WTC11 (cell line): ENCODE measurements around the gene ZBP1. TPM values are rescaled to one million over a fixed set of nuclear protein-coding genes. Genes with fewer than 3 reads are reported as not detected.

ENCODE experiments used
- ATAC-seq: fragments of 200-7000 bp; cut with Tn5 transposase; 2 replicates; pipeline ENCODE4 v1.10.0; 2021; ENCODE audit warnings: mild to moderate bottlenecking, moderate library complexity
- CTCF ChIA-PET: fragments of 300-600 bp; sonication (Branson Sonifier 250); formaldehyde crosslinking; loops from one replicate; lab custom pipeline; 2021; ENCODE audit warnings: antibody characterized with exemption; lab: Charles Lee
- POLR2A ChIA-PET: fragments of 350-600 bp; sonication (Branson Sonifier 250); formaldehyde crosslinking; loops from one replicate; lab custom pipeline; 2021; ENCODE audit warnings: antibody characterized with exemption; lab: Charles Lee
- DNase-seq: peaks from one replicate; pipeline ENCODE4 v3.0.0; 2021; ENCODE audit warnings: low spot score
- H3K27ac Mint-ChIP-seq: 2 replicates; pipeline ENCODE4 v1.8.0; 2021; ENCODE audit warnings: mixed read lengths
- H3K27me3 Mint-ChIP-seq: 2 replicates; pipeline ENCODE4 v1.8.0; 2021; ENCODE audit warnings: low read depth, mild to moderate bottlenecking, moderate library complexity, mixed read lengths
- H3K36me3 Mint-ChIP-seq: 2 replicates; pipeline ENCODE4 v1.8.0; 2021; ENCODE audit warnings: mixed read lengths
- H3K4me1 Mint-ChIP-seq: 2 replicates; pipeline ENCODE4 v1.8.0; 2022; ENCODE audit warnings: mixed read lengths
- H3K4me3 Mint-ChIP-seq: 2 replicates; pipeline ENCODE4 v1.8.0; 2021; ENCODE audit warnings: mild to moderate bottlenecking, moderate library complexity, mixed read lengths
- H3K9me3 Mint-ChIP-seq: 2 replicates; pipeline ENCODE4 v1.8.0; 2021; ENCODE audit warnings: mixed read lengths
- CREM ChIP-seq: sonication (generic); formaldehyde crosslinking; IDR thresholded peaks from 2 replicates; pipeline ENCODE4 v1.8.1; 2022; ENCODE audit warnings: mild to moderate bottlenecking, missing genetic modification reagents, moderate library complexity
- ESRRA ChIP-seq: sonication (generic); formaldehyde crosslinking; IDR thresholded peaks from 2 replicates; pipeline ENCODE4 v1.8.1; 2022; ENCODE audit warnings: mild to moderate bottlenecking, missing genetic modification reagents, borderline replicate concordance
- FOXJ3 ChIP-seq: sonication (generic); formaldehyde crosslinking; IDR thresholded peaks from 2 replicates; pipeline ENCODE4 v1.9.0; 2021; ENCODE audit warnings: missing genetic modification reagents, mild to moderate bottlenecking, borderline replicate concordance
- JAZF1 ChIP-seq: fragments of 250-450 bp; sonication (Bioruptor Pico); IDR thresholded peaks from 2 replicates; pipeline ENCODE4 v1.9.0; 2021; ENCODE audit warnings: moderate library complexity, mild to moderate bottlenecking, inconsistent platforms
- MXD4 ChIP-seq: fragments of 250-450 bp; sonication (Bioruptor Pico); IDR thresholded peaks from 2 replicates; pipeline ENCODE4 v1.8.0; 2021; ENCODE audit warnings: mild to moderate bottlenecking, moderate library complexity, borderline replicate concordance
- NR1H2 ChIP-seq: sonication (generic); formaldehyde crosslinking; IDR thresholded peaks from 2 replicates; pipeline ENCODE4 v1.9.0; 2021; ENCODE audit warnings: mild to moderate bottlenecking, moderate library complexity, missing genetic modification reagents
- RORB ChIP-seq: fragments of 250-450 bp; sonication (Bioruptor Pico); IDR thresholded peaks from 2 replicates; pipeline ENCODE4 v1.9.0; 2021; ENCODE audit warnings: mild to moderate bottlenecking
- TCF7 ChIP-seq: sonication (generic); formaldehyde crosslinking; IDR thresholded peaks from 2 replicates; pipeline ENCODE4 v1.8.0; 2022; ENCODE audit warnings: mild to moderate bottlenecking, low read depth, missing genetic modification reagents, moderate library complexity
- ZBTB21 ChIP-seq: sonication (generic); formaldehyde crosslinking; IDR thresholded peaks from 2 replicates; pipeline ENCODE4 v1.8.1; 2023; ENCODE audit warnings: mild to moderate bottlenecking, missing genetic modification reagents, borderline replicate concordance
- ZNF232 ChIP-seq: sonication (generic); formaldehyde crosslinking; IDR thresholded peaks from 2 replicates; pipeline ENCODE4 v1.8.0; 2022; ENCODE audit warnings: mild to moderate bottlenecking, missing genetic modification reagents
- ZNF423 ChIP-seq: fragments of 250-450 bp; sonication (Bioruptor Pico); IDR thresholded peaks from 2 replicates; pipeline ENCODE4 v2.1.2; 2022; ENCODE audit warnings: mild to moderate bottlenecking, moderate library complexity
- total RNA-seq: library from RNA; stranded (reverse); gene quantifications from 3 replicates; pipeline ENCODE4 v1.2.3, GENCODE V29; 2021
- TF ChIP-seq, protein P1 (sequence below): fragments of 250-450 bp; sonication (Bioruptor Pico); conservative IDR thresholded peaks from 2 replicates; pipeline ENCODE4 v1.9.0; 2021; ENCODE audit warnings: mild to moderate bottlenecking
- TF ChIP-seq, protein P2 (sequence below): sonication (generic); formaldehyde crosslinking; conservative IDR thresholded peaks from 2 replicates; pipeline ENCODE4 v1.8.1; 2023; ENCODE audit warnings: mild to moderate bottlenecking, low read depth, missing genetic modification reagents, moderate library complexity
- TF ChIP-seq, protein P3 (sequence below): sonication (generic); formaldehyde crosslinking; IDR thresholded peaks from 2 replicates; pipeline ENCODE4 v1.8.0; 2023; ENCODE audit warnings: missing genetic modification reagents, mild to moderate bottlenecking, borderline replicate concordance
- TF ChIP-seq, protein P4 (sequence below): fragments of 250-450 bp; sonication (Bioruptor Pico); IDR thresholded peaks from 2 replicates; pipeline ENCODE4 v1.9.0; 2021; ENCODE audit warnings: mild to moderate bottlenecking, borderline replicate concordance
- TF ChIP-seq, protein P5 (sequence below): sonication (generic); formaldehyde crosslinking; IDR thresholded peaks from 2 replicates; pipeline ENCODE4 v1.8.1; 2022; ENCODE audit warnings: mild to moderate bottlenecking, moderate library complexity, missing genetic modification reagents
- TF ChIP-seq, protein P6 (sequence below): sonication (generic); formaldehyde crosslinking; IDR thresholded peaks from 2 replicates; pipeline ENCODE4 v1.8.0; 2022; ENCODE audit warnings: mild to moderate bottlenecking, missing genetic modification reagents
- TF ChIP-seq, protein P7 (sequence below): sonication (generic); formaldehyde crosslinking; IDR thresholded peaks from 2 replicates; pipeline ENCODE4 v1.8.1; 2022; ENCODE audit warnings: low read depth, mild to moderate bottlenecking, moderate library complexity, missing genetic modification reagents, borderline replicate concordance

ZBP1 gene
- total RNA-seq, 1 experiment from 2014 or later, result not detected

DNA sequence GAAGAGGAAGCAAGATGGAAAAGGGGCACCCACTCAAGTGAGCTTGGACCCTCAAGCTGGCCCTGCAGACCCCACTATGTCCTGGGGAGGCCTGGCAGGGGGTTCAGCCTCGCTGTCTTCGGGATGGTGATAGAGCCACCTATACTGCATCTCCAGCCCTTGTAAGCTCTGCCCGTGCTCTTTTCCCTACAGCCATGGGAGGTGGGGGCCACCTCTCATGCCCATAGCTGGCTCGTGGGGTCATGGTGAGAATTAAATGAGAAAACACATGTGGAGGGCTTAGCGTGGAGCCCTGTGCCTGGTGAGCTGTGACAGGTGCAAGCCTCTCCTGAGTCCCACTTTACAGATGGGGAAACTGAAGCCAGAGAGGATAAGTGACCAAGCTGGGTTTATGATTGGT is 31.6 kb downstream of the ZBP1 start:
- CTCF ChIA-PET, result interaction anchor here (0.7 to 2.1 kb wide), 3 partner anchors 14 to 84 kb away, joined by 3 to 6 read pairs (median 3); no protein-coding TSS in a partner anchor
- no peak for DNase-seq
- H3K9me3 Mint-ChIP-seq, result peaks cover 15% of the 10 kb centered on the region
- POLR2A ChIA-PET, result no interaction called here
- no peak for TF ChIP-seq ESRRA (CRISPR knock-in tag)
- no peak for TF ChIP-seq ZBTB21 (CRISPR knock-in tag)
- TF ChIP-seq, protein P1, sequence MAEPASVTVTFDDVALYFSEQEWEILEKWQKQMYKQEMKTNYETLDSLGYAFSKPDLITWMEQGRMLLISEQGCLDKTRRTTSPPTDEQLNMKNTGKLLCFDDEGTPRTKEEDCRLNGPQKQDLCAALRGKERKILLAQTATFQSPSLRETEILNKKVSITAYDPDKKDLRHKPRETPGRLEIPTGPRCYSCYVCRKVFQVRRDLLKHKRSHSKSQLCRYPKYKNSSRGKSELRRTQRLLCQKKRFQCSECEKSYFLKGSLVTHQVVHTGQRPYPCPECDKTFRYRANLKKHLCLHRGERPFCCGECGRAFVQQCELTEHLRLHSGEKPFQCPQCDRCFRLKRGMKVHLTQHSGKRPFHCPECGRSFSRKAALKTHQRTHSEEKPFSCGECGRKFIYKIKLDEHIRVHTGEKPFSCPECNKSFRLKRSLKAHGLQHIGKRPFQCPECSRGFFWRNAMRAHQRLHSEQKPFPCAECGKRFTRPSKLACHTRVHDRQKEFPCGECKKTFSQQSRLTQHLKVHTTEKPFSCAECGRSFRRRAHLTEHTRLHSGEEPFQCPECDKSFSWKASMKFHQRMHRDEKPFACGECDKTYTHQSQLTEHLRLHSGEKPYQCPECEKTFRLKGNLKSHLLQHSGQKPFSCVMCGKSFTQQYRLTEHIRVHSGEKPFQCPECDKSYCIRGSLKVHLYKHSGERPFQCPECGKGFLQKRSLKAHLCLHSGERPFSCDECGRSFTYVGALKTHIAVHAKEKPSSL (CRISPR knock-in tag), result no peak
- TF ChIP-seq, protein P2, sequence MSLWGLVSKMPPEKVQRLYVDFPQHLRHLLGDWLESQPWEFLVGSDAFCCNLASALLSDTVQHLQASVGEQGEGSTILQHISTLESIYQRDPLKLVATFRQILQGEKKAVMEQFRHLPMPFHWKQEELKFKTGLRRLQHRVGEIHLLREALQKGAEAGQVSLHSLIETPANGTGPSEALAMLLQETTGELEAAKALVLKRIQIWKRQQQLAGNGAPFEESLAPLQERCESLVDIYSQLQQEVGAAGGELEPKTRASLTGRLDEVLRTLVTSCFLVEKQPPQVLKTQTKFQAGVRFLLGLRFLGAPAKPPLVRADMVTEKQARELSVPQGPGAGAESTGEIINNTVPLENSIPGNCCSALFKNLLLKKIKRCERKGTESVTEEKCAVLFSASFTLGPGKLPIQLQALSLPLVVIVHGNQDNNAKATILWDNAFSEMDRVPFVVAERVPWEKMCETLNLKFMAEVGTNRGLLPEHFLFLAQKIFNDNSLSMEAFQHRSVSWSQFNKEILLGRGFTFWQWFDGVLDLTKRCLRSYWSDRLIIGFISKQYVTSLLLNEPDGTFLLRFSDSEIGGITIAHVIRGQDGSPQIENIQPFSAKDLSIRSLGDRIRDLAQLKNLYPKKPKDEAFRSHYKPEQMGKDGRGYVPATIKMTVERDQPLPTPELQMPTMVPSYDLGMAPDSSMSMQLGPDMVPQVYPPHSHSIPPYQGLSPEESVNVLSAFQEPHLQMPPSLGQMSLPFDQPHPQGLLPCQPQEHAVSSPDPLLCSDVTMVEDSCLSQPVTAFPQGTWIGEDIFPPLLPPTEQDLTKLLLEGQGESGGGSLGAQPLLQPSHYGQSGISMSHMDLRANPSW (CRISPR knock-in tag), result no peak
- TF ChIP-seq, protein P3, sequence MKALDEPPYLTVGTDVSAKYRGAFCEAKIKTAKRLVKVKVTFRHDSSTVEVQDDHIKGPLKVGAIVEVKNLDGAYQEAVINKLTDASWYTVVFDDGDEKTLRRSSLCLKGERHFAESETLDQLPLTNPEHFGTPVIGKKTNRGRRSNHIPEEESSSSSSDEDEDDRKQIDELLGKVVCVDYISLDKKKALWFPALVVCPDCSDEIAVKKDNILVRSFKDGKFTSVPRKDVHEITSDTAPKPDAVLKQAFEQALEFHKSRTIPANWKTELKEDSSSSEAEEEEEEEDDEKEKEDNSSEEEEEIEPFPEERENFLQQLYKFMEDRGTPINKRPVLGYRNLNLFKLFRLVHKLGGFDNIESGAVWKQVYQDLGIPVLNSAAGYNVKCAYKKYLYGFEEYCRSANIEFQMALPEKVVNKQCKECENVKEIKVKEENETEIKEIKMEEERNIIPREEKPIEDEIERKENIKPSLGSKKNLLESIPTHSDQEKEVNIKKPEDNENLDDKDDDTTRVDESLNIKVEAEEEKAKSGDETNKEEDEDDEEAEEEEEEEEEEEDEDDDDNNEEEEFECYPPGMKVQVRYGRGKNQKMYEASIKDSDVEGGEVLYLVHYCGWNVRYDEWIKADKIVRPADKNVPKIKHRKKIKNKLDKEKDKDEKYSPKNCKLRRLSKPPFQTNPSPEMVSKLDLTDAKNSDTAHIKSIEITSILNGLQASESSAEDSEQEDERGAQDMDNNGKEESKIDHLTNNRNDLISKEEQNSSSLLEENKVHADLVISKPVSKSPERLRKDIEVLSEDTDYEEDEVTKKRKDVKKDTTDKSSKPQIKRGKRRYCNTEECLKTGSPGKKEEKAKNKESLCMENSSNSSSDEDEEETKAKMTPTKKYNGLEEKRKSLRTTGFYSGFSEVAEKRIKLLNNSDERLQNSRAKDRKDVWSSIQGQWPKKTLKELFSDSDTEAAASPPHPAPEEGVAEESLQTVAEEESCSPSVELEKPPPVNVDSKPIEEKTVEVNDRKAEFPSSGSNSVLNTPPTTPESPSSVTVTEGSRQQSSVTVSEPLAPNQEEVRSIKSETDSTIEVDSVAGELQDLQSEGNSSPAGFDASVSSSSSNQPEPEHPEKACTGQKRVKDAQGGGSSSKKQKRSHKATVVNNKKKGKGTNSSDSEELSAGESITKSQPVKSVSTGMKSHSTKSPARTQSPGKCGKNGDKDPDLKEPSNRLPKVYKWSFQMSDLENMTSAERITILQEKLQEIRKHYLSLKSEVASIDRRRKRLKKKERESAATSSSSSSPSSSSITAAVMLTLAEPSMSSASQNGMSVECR (CRISPR knock-in tag), result no peak
- TF ChIP-seq FOXJ3 (CRISPR knock-in tag), result no peak
- no peak for TF ChIP-seq ZNF232 (CRISPR knock-in tag)
- no peak for TF ChIP-seq NR1H2 (CRISPR knock-in tag)
- no peak for TF ChIP-seq TCF7 (CRISPR knock-in tag)
- no peak for TF ChIP-seq RORB (CRISPR knock-in tag)
- TF ChIP-seq ZNF423 (CRISPR knock-in tag), result no peak
- no peak overlapping the region for H3K4me3 Mint-ChIP-seq
- peaks cover 6% of the 10 kb centered on the region for H3K4me1 Mint-ChIP-seq
- ATAC-seq, result no peak
- no peaks in the 10 kb centered on the region for H3K27me3 Mint-ChIP-seq
- H3K27ac Mint-ChIP-seq, result no peak overlapping the region
- peaks cover 5% of the 10 kb centered on the region; the same call in 1 of the 2 replicates for H3K36me3 Mint-ChIP-seq

DNA sequence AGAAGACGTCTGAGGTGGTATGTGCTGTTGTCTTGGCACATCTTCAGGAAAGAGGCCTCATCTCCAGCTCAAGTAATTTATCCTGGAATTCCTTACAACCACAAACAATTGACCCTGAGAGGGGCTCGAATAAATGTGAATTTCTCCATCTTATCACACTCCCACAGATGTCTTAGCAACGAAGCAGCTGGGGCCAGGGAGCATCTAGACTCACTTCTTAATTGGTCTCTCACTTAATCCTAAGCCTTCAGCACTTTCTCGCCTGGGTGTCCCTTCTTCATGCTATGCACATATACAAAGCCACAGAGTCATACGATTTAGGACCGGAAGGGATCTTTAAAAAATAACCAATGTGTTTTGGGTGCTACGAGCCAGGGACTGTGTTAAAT is 32.2 kb downstream of the ZBP1 start:
- no peak for ATAC-seq
- CTCF ChIA-PET, result interaction anchor here (0.7 to 2.1 kb wide), 5 partner anchors 14 to 84 kb away, joined by 3 to 6 read pairs (median 3); no protein-coding TSS in a partner anchor
- peaks cover 5% of the 10 kb centered on the region; the same call in 1 of the 2 replicates for H3K36me3 Mint-ChIP-seq
- TF ChIP-seq JAZF1 (CRISPR knock-in tag), result no peak
- TF ChIP-seq, protein P4, sequence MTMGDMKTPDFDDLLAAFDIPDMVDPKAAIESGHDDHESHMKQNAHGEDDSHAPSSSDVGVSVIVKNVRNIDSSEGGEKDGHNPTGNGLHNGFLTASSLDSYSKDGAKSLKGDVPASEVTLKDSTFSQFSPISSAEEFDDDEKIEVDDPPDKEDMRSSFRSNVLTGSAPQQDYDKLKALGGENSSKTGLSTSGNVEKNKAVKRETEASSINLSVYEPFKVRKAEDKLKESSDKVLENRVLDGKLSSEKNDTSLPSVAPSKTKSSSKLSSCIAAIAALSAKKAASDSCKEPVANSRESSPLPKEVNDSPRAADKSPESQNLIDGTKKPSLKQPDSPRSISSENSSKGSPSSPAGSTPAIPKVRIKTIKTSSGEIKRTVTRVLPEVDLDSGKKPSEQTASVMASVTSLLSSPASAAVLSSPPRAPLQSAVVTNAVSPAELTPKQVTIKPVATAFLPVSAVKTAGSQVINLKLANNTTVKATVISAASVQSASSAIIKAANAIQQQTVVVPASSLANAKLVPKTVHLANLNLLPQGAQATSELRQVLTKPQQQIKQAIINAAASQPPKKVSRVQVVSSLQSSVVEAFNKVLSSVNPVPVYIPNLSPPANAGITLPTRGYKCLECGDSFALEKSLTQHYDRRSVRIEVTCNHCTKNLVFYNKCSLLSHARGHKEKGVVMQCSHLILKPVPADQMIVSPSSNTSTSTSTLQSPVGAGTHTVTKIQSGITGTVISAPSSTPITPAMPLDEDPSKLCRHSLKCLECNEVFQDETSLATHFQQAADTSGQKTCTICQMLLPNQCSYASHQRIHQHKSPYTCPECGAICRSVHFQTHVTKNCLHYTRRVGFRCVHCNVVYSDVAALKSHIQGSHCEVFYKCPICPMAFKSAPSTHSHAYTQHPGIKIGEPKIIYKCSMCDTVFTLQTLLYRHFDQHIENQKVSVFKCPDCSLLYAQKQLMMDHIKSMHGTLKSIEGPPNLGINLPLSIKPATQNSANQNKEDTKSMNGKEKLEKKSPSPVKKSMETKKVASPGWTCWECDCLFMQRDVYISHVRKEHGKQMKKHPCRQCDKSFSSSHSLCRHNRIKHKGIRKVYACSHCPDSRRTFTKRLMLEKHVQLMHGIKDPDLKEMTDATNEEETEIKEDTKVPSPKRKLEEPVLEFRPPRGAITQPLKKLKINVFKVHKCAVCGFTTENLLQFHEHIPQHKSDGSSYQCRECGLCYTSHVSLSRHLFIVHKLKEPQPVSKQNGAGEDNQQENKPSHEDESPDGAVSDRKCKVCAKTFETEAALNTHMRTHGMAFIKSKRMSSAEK, result no peak
- TF ChIP-seq CREM (CRISPR knock-in tag), result no peak
- TF ChIP-seq, protein P5, sequence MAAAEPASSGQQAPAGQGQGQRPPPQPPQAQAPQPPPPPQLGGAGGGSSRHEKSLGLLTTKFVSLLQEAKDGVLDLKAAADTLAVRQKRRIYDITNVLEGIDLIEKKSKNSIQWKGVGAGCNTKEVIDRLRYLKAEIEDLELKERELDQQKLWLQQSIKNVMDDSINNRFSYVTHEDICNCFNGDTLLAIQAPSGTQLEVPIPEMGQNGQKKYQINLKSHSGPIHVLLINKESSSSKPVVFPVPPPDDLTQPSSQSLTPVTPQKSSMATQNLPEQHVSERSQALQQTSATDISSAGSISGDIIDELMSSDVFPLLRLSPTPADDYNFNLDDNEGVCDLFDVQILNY (CRISPR knock-in tag), result no peak
- TF ChIP-seq, protein P6, sequence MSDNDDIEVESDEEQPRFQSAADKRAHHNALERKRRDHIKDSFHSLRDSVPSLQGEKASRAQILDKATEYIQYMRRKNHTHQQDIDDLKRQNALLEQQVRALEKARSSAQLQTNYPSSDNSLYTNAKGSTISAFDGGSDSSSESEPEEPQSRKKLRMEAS (CRISPR knock-in tag), result no peak
- no peak for TF ChIP-seq MXD4 (CRISPR knock-in tag)
- TF ChIP-seq, protein P7, sequence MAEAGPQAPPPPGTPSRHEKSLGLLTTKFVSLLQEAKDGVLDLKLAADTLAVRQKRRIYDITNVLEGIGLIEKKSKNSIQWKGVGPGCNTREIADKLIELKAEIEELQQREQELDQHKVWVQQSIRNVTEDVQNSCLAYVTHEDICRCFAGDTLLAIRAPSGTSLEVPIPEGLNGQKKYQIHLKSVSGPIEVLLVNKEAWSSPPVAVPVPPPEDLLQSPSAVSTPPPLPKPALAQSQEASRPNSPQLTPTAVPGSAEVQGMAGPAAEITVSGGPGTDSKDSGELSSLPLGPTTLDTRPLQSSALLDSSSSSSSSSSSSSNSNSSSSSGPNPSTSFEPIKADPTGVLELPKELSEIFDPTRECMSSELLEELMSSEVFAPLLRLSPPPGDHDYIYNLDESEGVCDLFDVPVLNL (CRISPR knock-in tag), result no peak

More for the DNA sequence above, 32.2 kb downstream of the ZBP1 start:
- H3K4me3 Mint-ChIP-seq, result no peak overlapping the region
- POLR2A ChIA-PET, result no interaction called here
- peaks cover 15% of the 10 kb centered on the region for H3K9me3 Mint-ChIP-seq
- H3K4me1 Mint-ChIP-seq, result peaks cover 3% of the 10 kb centered on the region; the same call in 1 of the 2 replicates
- H3K27ac Mint-ChIP-seq, result no peak overlapping the region
- H3K27me3 Mint-ChIP-seq, result no peaks in the 10 kb centered on the region
- DNase-seq, result no peak
